ENCODE results near the gene NSUN4.

- no peak for TF ChIP-seq CTCF (IDR thresholded peaks at IDR 0.05)
- no peak for TF ChIP-seq POLR2AphosphoS5 (IDR thresholded peaks at IDR 0.05; ENCODE audit: low read depth, low read length)
- TF ChIP-seq TCF7L2 (IDR thresholded peaks at IDR 0.05; ENCODE audit: low read depth, low read length) = no peak
- no peak for TF ChIP-seq REST (IDR thresholded peaks at IDR 0.05; ENCODE audit: insufficient read depth in 1 of 2, low read depth in 2 of 2, low read length in 1 of 2)
Measured at GRCh38 chr1:46317323-46317722, 23.3 kb upstream of the NSUN4 start.
